GM12872 (cell line): ENCODE results near the gene EPS15.

Experiments used
- CTCF ChIP-seq: IDR thresholded peaks from 3 replicates; pipeline ENCODE4 v1.5.1; 2011; ENCODE audit warnings: low read depth, mild to moderate bottlenecking, low read length, moderate library complexity; ENCODE audit not compliant: insufficient read depth

EPS15 gene

GRCh38 chr1:51444534-51445192 is 74.4 kb downstream of the EPS15 start:
- TF ChIP-seq CTCF, result no peak

GRCh38 chr1:51444096-51444495 is 75.0 kb downstream of the EPS15 start:
- TF ChIP-seq CTCF, result no peak

GRCh38 chr1:51443555-51443954 is 75.5 kb downstream of the EPS15 start:
- TF ChIP-seq CTCF, result no peak

GRCh38 chr1:51442616-51443015 is 76.5 kb downstream of the EPS15 start:
- TF ChIP-seq CTCF, result no peak

- TF ChIP-seq CTCF, result no peak
Observed at GRCh38 chr1:51442198-51442597, 76.9 kb downstream of the EPS15 start.

GRCh38 chr1:51439895-51440294 is 79.2 kb downstream of the EPS15 start:
- no peak for TF ChIP-seq CTCF

GRCh38 chr1:51439053-51439452 is 80.0 kb downstream of the EPS15 start:
- TF ChIP-seq CTCF, result no peak
